Panc1 (cell line): ENCODE measurements around the gene PPP6R2.

Experiments
- POLR2AphosphoS5 ChIP-seq: IDR thresholded peaks from 2 replicates; pipeline ENCODE4 v1.6.1; 2012; ENCODE audit warnings: mild to moderate bottlenecking, low read depth, low read length, moderate library complexity
- SIN3A ChIP-seq: IDR thresholded peaks from 2 replicates; pipeline ENCODE4 v1.6.1; 2012; ENCODE audit warnings: low read depth, mild to moderate bottlenecking, low read length, moderate library complexity, borderline replicate concordance; ENCODE audit not compliant: insufficient read depth
- TCF7L2 ChIP-seq: IDR thresholded peaks from 2 replicates; pipeline ENCODE4 v1.6.1; 2011; ENCODE audit warnings: mild to moderate bottlenecking, low read depth, low read length, inconsistent platforms
- TF ChIP-seq, protein P1 (sequence below): fragments of 450-650 bp; IDR thresholded peaks from 2 replicates; pipeline ENCODE4 v1.5.1; 2017; ENCODE audit warnings: mild to moderate bottlenecking
- TF ChIP-seq, protein P2 (sequence below), 2 experiments: IDR thresholded peaks; 2 replicates each; pipeline ENCODE4 v1.6.1; 2011 to 2012; ENCODE audit warnings: low read depth in 2 of 2, control low read depth in 1 of 2, low read length in 1 of 2, mild to moderate bottlenecking in 1 of 2, moderate library complexity in 1 of 2; ENCODE audit not compliant: insufficient read depth in 1 of 2

DNA sequence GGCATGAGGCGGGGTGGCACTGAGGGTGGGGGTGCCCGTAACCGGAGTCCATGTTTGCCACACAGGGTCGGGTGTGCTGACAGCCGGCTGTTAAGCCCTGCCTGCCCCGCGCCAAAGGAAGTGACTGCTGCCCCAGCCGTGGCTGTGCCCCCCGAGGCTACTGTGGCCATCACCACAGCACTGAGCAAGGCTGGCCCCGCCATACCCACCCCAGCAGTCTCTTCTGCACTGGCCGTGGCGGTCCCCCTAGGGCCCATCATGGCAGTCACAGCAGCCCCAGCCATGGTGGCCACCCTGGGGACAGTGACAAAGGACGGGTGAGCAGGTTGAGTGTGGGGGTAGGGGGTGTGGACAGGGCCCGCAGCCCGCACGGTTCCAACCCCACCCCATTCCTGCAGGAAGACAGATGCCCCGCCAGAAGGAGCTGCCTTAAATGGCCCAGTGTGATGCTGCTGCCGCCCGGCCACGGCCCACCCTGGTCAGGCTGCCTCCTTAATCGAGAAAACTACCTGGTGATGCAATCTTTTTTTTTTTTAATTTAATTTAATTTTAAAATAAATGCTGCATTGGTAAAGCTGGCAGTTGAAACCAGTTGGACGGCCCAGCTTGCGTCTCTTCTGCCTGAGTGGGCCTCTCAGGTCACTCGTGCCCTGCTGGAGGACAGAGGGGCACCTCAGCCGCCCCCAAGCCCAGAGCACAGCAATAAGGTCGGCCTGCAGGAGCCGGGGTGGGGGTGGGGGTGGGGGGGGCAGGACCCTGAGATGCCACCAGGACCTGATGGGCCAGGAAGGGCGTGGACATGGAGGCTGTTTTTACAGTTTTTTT, 100.9 kb downstream of the PPP6R2 start:
- TF ChIP-seq, protein P1, sequence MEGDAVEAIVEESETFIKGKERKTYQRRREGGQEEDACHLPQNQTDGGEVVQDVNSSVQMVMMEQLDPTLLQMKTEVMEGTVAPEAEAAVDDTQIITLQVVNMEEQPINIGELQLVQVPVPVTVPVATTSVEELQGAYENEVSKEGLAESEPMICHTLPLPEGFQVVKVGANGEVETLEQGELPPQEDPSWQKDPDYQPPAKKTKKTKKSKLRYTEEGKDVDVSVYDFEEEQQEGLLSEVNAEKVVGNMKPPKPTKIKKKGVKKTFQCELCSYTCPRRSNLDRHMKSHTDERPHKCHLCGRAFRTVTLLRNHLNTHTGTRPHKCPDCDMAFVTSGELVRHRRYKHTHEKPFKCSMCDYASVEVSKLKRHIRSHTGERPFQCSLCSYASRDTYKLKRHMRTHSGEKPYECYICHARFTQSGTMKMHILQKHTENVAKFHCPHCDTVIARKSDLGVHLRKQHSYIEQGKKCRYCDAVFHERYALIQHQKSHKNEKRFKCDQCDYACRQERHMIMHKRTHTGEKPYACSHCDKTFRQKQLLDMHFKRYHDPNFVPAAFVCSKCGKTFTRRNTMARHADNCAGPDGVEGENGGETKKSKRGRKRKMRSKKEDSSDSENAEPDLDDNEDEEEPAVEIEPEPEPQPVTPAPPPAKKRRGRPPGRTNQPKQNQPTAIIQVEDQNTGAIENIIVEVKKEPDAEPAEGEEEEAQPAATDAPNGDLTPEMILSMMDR, result no peak
- TF ChIP-seq POLR2AphosphoS5, result no peak; the same call in 1 of the 2 replicates
- TF ChIP-seq TCF7L2, result no peak
- TF ChIP-seq SIN3A, result no peak
- TF ChIP-seq, protein P2, sequence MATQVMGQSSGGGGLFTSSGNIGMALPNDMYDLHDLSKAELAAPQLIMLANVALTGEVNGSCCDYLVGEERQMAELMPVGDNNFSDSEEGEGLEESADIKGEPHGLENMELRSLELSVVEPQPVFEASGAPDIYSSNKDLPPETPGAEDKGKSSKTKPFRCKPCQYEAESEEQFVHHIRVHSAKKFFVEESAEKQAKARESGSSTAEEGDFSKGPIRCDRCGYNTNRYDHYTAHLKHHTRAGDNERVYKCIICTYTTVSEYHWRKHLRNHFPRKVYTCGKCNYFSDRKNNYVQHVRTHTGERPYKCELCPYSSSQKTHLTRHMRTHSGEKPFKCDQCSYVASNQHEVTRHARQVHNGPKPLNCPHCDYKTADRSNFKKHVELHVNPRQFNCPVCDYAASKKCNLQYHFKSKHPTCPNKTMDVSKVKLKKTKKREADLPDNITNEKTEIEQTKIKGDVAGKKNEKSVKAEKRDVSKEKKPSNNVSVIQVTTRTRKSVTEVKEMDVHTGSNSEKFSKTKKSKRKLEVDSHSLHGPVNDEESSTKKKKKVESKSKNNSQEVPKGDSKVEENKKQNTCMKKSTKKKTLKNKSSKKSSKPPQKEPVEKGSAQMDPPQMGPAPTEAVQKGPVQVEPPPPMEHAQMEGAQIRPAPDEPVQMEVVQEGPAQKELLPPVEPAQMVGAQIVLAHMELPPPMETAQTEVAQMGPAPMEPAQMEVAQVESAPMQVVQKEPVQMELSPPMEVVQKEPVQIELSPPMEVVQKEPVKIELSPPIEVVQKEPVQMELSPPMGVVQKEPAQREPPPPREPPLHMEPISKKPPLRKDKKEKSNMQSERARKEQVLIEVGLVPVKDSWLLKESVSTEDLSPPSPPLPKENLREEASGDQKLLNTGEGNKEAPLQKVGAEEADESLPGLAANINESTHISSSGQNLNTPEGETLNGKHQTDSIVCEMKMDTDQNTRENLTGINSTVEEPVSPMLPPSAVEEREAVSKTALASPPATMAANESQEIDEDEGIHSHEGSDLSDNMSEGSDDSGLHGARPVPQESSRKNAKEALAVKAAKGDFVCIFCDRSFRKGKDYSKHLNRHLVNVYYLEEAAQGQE (IDR thresholded peaks at IDR 0.05; ENCODE audit: insufficient read depth in 1 of 2, low read depth in 2 of 2, low read length in 1 of 2), result no peak
